ENCODE measurements around the gene MRM2. TPM values are rescaled to one million over a fixed set of nuclear protein-coding genes. Genes with fewer than 3 reads are reported as not detected.

MRM2 gene
- total RNA-seq, 1 experiment from 2014 or later = 38.9 TPM

- Mint-ChIP-seq H3K4me1 (peaks cover 19% of the 10 kb centered on the region), H3K9me3 (no peaks in the 10 kb centered on the region), H3K27ac (peak overlapping the region; percentile 34; the same call in 1 of the 2 replicates), H3K4me3 (no peak overlapping the region), H3K36me3 (no peaks in the 10 kb centered on the region), H3K27me3 (ENCODE audit: low read depth) (no peaks in the 10 kb centered on the region)
- POLR2A ChIA-PET = interaction anchor here (0.5 kb wide), 1 partner anchor 114 kb away, joined by 5 read pairs; no protein-coding TSS in a partner anchor
- CTCF ChIA-PET = interaction anchor here (0.7 kb wide), 1 partner anchor 69 kb away, joined by 3 read pairs; no protein-coding TSS in a partner anchor
- no peak for DNase-seq (ENCODE audit: low spot score)
- no peak for ATAC-seq
- TF ChIP-seq RORB (CRISPR knock-in tag; IDR thresholded peaks at IDR 0.05) = no peak
- TF ChIP-seq RELA (CRISPR knock-in tag; IDR thresholded peaks at IDR 0.05; ENCODE audit: borderline replicate concordance) = no peak
Observed at GRCh38 chr7:2279896-2280295, 37.9 kb upstream of the MRM2 start.

- no peak for DNase-seq (ENCODE audit: low spot score)
- Mint-ChIP-seq H3K4me3 (no peak overlapping the region), H3K27ac (peak overlapping the region; percentile 7; the same call in 1 of the 2 replicates), H3K9me3 (no peaks in the 10 kb centered on the region), H3K4me1 (peaks cover 12% of the 10 kb centered on the region), H3K36me3 (peaks cover 6% of the 10 kb centered on the region; the same call in 1 of the 2 replicates), H3K27me3 (ENCODE audit: low read depth) (no peaks in the 10 kb centered on the region)
- ChIA-PET POLR2A (no interaction called here), CTCF (no interaction called here)
- ATAC-seq = no peak
- TF ChIP-seq CDX4 (CRISPR knock-in tag; IDR thresholded peaks at IDR 0.05; ENCODE audit: borderline replicate concordance) (no peak), USF2 (CRISPR knock-in tag; IDR thresholded peaks at IDR 0.05) (no peak), USF1 (CRISPR knock-in tag; IDR thresholded peaks at IDR 0.05) (no peak), ZNF121 (CRISPR knock-in tag; IDR thresholded peaks at IDR 0.05) (no peak), GRHL2 (CRISPR knock-in tag; IDR thresholded peaks at IDR 0.05; ENCODE audit: insufficient replicate concordance, severe bottlenecking) (no peak), NFE2L1 (CRISPR knock-in tag; IDR thresholded peaks at IDR 0.05) (no peak), CBFB (CRISPR knock-in tag; IDR thresholded peaks at IDR 0.05; ENCODE audit: low read depth) (no peak), CTCF (IDR thresholded peaks at IDR 0.05) (no peak), MAX (CRISPR knock-in tag; IDR thresholded peaks at IDR 0.05) (no peak), ZNF532 (CRISPR knock-in tag; IDR thresholded peaks at IDR 0.05; ENCODE audit: borderline replicate concordance) (no peak), SOX15 (CRISPR knock-in tag; IDR thresholded peaks at IDR 0.05) (no peak), ZNF671 (CRISPR knock-in tag; IDR thresholded peaks at IDR 0.05) (no peak), ZNF512 (CRISPR knock-in tag; IDR thresholded peaks at IDR 0.05; ENCODE audit: borderline replicate concordance) (no peak), NR2C2 (CRISPR knock-in tag; IDR thresholded peaks at IDR 0.05) (no peak), IRF2 (CRISPR knock-in tag; IDR thresholded peaks at IDR 0.05; ENCODE audit: borderline replicate concordance, low read depth) (no peak), ZNF263 (CRISPR knock-in tag; IDR thresholded peaks at IDR 0.05; ENCODE audit: low read depth) (no peak)
Observed at GRCh38 chr7:2278026-2278425, 36.0 kb upstream of the MRM2 start.

Measured in WTC11 (cell line).